ENCODE measurements around the gene LGR4. TPM values are rescaled to one million over a fixed set of nuclear protein-coding genes. Genes with fewer than 3 reads are reported as not detected.

Gene LGR4
- total and polyA plus RNA-seq, 2 of the 13 experiments (the other 11 are each of a cell fraction or from before 2014, with no cell fraction given), result 42.1 to 68.7 TPM

DNA sequence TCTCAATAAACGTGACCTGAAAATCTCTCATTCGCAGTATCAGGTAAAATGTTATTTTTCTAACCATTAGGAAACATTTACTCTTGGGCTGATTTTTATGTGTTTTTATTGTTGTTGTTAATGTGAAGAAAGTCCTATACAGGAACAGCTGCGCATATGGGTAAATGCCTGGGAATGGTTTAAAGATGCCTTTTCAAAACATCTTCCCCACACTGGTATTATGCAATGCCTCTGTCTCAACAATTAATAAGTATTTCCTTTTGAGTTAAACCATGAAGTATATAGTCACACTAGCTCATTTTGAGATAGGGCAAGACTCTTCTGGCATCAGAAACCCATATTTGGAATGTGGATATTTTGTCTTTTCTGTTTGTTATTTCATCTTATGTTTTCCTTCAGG, 47.6 kb upstream of the LGR4 start:
- POLR2A ChIA-PET, result no interaction called here
- in situ Hi-C loops (cut with HindIII; ENCODE audit: extremely low pct_ligation_motif_present, low pct_unique_long_range_greater_than_20kb), result no loop called here
- DNase-seq (ENCODE audit: low spot score), result no peak

DNA sequence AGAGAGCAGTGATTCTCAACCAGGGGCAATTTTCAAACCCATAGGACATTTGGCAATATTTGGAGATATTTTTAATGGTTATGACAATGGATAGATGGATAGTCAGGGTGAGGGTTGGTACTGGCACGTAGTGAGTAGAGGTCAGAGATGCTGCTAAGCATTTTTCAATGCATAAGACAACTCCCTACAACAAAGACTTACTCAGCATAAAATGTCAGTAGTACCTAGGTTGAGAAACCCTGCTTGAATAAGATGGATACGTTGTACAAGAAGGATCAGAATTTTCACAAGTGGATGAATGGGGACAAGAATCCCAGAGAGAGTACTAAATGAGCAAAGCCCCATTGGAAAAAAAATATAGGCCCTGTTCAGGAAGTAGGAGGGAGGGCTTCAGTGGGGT, 45.9 kb upstream of the LGR4 start:
- ATAC-seq, result no peak
- Histone ChIP-seq H3K36me3 (replicated peaks in 1 of 2; ENCODE audit: control insufficient read depth in 1 of 2, insufficient read depth in 2 of 2, low read length in 2 of 2) (no peaks in the 10 kb centered on the region), H3K9me3 (ENCODE audit: low read length) (no peaks in the 10 kb centered on the region), H3K4me3 (replicated peaks in 1 of 3; ENCODE audit: insufficient read depth in 1 of 3, low read depth in 2 of 3, low read length in 3 of 3) (no peak overlapping the region), H3K9ac (ENCODE audit: insufficient read depth, low read depth, low read length) (no peak overlapping the region), H3K4me1 (ENCODE audit: insufficient read depth, low read length) (no peaks in the 10 kb centered on the region), H3K4me2 (ENCODE audit: low read depth, low read length) (no peak overlapping the region), H3K79me2 (ENCODE audit: insufficient read depth, low read length) (no peaks in the 10 kb centered on the region), H3K27me3 (ENCODE audit: control insufficient read depth in 1 of 2, insufficient read depth in 2 of 2, low read length in 2 of 2) (no peaks in the 10 kb centered on the region), H3K27ac (ENCODE audit: extremely low read length, insufficient read depth, low read length) (no peak overlapping the region), H2AFZ (ENCODE audit: low read length) (no peak overlapping the region), H4K20me1 (ENCODE audit: insufficient read depth, low read length) (no peaks in the 10 kb centered on the region)
- no TSS peak for BruUV-seq (replicated peaks)
- FAIRE-seq, result no peak
- in situ Hi-C loops (cut with HindIII; ENCODE audit: extremely low pct_ligation_motif_present, low pct_unique_long_range_greater_than_20kb), result no loop called here
- no peak for DNase-seq (ENCODE audit: low spot score)
- ChIA-PET POLR2A (no interaction called here), CTCF (ENCODE audit: low intra/inter-chr PET ratio, low total read pairs) (no interaction called here)
- 2% methylated on average over 2 of the region's 2 CpGs for WGBS (ENCODE audit: low lambda C conversion rate)
- intact Hi-C loops (cut with micrococcal nuclease; ENCODE audit: unreplicated experiment), result no loop called here
- TF ChIP-seq, protein P1, sequence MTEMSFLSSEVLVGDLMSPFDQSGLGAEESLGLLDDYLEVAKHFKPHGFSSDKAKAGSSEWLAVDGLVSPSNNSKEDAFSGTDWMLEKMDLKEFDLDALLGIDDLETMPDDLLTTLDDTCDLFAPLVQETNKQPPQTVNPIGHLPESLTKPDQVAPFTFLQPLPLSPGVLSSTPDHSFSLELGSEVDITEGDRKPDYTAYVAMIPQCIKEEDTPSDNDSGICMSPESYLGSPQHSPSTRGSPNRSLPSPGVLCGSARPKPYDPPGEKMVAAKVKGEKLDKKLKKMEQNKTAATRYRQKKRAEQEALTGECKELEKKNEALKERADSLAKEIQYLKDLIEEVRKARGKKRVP (CRISPR knock-in tag; IDR thresholded peaks at IDR 0.05), result no peak
- TF ChIP-seq MAFK (conservative IDR thresholded peaks at IDR 0.05 in 1 of 2, IDR thresholded peaks at IDR 0.05 in 1 of 2; ENCODE audit: low read length in 2 of 2), result peak; percentile 59 to 82

More for the DNA sequence above, 47.6 kb upstream of the LGR4 start:
- CTCF ChIA-PET (ENCODE audit: low intra/inter-chr PET ratio, low total read pairs), result no interaction called here
- H3K79me2 ChIP-seq (ENCODE audit: insufficient read depth, low read length), result no peaks in the 10 kb centered on the region
- H3K9ac ChIP-seq (ENCODE audit: insufficient read depth, low read depth, low read length), result no peak overlapping the region
- no peaks in the 10 kb centered on the region for H3K36me3 ChIP-seq (replicated peaks in 1 of 2; ENCODE audit: control insufficient read depth in 1 of 2, insufficient read depth in 2 of 2, low read length in 2 of 2)
- intact Hi-C loops (cut with micrococcal nuclease; ENCODE audit: unreplicated experiment), result no loop called here
- no TSS peak for BruUV-seq (replicated peaks)
- WGBS (ENCODE audit: low lambda C conversion rate), result 64% methylated on average over 3 of the region's 3 CpGs
- H4K20me1 ChIP-seq (ENCODE audit: insufficient read depth, low read length), result no peaks in the 10 kb centered on the region
- H2AFZ ChIP-seq (ENCODE audit: low read length), result no peak overlapping the region
- ATAC-seq (no peak), FAIRE-seq (no peak)
- TF ChIP-seq ATM (IDR thresholded peaks at IDR 0.05; ENCODE audit: borderline replicate concordance) (no peak), JARID2 (CRISPR knock-in tag; IDR thresholded peaks at IDR 0.05; ENCODE audit: insufficient replicate concordance) (no peak), ZNF136 (CRISPR knock-in tag; IDR thresholded peaks at IDR 0.05; ENCODE audit: low read depth) (no peak), HDAC1 (CRISPR knock-in tag; IDR thresholded peaks at IDR 0.05) (no peak), ZNF605 (CRISPR knock-in tag; IDR thresholded peaks at IDR 0.05) (no peak), HDAC2 (CRISPR knock-in tag; IDR thresholded peaks at IDR 0.05) (no peak), SALL2 (CRISPR knock-in tag; IDR thresholded peaks at IDR 0.05) (no peak), KDM5B (CRISPR knock-in tag; IDR thresholded peaks at IDR 0.05; ENCODE audit: borderline replicate concordance) (no peak), DNMT3B (CRISPR knock-in tag; conservative IDR thresholded peaks at IDR 0.05) (no peak)
- TF ChIP-seq, protein P2, sequence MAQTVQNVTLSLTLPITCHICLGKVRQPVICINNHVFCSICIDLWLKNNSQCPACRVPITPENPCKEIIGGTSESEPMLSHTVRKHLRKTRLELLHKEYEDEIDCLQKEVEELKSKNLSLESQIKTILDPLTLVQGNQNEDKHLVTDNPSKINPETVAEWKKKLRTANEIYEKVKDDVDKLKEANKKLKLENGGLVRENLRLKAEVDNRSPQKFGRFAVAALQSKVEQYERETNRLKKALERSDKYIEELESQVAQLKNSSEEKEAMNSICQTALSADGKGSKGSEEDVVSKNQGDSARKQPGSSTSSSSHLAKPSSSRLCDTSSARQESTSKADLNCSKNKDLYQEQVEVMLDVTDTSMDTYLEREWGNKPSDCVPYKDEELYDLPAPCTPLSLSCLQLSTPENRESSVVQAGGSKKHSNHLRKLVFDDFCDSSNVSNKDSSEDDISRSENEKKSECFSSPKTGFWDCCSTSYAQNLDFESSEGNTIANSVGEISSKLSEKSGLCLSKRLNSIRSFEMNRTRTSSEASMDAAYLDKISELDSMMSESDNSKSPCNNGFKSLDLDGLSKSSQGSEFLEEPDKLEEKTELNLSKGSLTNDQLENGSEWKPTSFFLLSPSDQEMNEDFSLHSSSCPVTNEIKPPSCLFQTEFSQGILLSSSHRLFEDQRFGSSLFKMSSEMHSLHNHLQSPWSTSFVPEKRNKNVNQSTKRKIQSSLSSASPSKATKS (CRISPR knock-in tag; IDR thresholded peaks at IDR 0.05), result no peak
- no peaks in the 10 kb centered on the region for H3K4me1 ChIP-seq (ENCODE audit: insufficient read depth, low read length)
- H3K9me3 ChIP-seq (ENCODE audit: low read length), result no peaks in the 10 kb centered on the region
- H3K27me3 ChIP-seq (ENCODE audit: control insufficient read depth in 1 of 2, insufficient read depth in 2 of 2, low read length in 2 of 2), result no peaks in the 10 kb centered on the region
- no peak overlapping the region for H3K4me3 ChIP-seq (replicated peaks in 1 of 3; ENCODE audit: insufficient read depth in 1 of 3, low read depth in 2 of 3, low read length in 3 of 3)
- H3K27ac ChIP-seq (ENCODE audit: extremely low read length, insufficient read depth, low read length), result no peak overlapping the region
- H3K4me2 ChIP-seq (ENCODE audit: low read depth, low read length), result no peak overlapping the region

All from HepG2 (cell line).